Stimulated activated CD8-positive, alpha-beta memory T cell treated with anti-CD3 and anti-CD28 coated beads, Interleukin-12 subunit alpha, Interleukin-12 subunit beta, amount 100 ng/mL, for 24 hours (primary cell): ENCODE measurements around the gene PTBP1.
"Not testable (repeated sequence)": the region's sequence is repeated elsewhere in the genome, so short reads cannot be mapped to it uniquely, and the experiment has no call there.

ENCODE experiments used
- DNase-seq: peaks from one replicate; pipeline ENCODE4 v3.0.0-alpha.2; 2020; ENCODE audit errors: extremely low read depth

The PTBP1 gene

GRCh38 chr19:853614-854220 is 56.5 kb downstream of the PTBP1 start:
- not testable (repeated sequence) for DNase-seq

DNA sequence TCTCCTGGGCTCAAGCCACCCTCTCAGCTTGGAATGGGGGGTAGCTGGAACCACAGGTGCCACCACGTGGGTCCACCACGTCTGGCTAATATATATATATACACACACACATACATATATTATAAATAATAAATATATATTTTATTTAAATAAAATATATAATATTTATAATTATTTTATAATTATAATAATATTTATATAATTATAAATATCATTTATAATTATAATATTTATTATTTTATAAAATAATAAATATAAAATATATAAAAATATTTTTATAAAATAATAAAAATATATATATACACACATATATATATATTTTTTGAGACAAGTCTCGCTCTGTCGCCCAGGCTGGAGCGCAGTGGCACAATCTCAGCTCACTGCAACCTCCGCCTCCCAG is 57.3 kb downstream of the PTBP1 start:
- DNase-seq: no peak

GRCh38 chr19:855142-855541 is 57.9 kb downstream of the PTBP1 start:
- no peak for DNase-seq

DNA sequence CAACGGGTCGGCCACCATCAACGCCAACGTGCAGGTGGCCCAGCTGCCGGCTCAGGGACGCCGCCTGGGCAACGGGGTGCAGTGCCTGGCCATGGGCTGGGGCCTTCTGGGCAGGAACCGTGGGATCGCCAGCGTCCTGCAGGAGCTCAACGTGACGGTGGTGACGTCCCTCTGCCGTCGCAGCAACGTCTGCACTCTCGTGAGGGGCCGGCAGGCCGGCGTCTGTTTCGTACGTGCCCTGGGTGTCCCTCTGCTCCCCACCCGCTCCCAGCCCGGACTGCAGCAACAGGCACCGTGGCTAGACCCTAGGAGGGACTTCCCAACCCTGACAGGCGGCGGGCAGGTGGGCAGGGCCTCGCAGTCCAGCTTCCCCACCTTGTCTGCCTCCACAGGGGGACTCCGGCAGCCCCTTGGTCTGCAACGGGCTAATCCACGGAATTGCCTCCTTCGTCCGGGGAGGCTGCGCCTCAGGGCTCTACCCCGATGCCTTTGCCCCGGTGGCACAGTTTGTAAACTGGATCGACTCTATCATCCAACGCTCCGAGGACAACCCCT is 58.4 kb downstream of the PTBP1 start:
- DNase-seq: no peak

- no peak for DNase-seq
Observed at GRCh38 chr19:858284-858683, 61.0 kb downstream of the PTBP1 start.

DNA sequence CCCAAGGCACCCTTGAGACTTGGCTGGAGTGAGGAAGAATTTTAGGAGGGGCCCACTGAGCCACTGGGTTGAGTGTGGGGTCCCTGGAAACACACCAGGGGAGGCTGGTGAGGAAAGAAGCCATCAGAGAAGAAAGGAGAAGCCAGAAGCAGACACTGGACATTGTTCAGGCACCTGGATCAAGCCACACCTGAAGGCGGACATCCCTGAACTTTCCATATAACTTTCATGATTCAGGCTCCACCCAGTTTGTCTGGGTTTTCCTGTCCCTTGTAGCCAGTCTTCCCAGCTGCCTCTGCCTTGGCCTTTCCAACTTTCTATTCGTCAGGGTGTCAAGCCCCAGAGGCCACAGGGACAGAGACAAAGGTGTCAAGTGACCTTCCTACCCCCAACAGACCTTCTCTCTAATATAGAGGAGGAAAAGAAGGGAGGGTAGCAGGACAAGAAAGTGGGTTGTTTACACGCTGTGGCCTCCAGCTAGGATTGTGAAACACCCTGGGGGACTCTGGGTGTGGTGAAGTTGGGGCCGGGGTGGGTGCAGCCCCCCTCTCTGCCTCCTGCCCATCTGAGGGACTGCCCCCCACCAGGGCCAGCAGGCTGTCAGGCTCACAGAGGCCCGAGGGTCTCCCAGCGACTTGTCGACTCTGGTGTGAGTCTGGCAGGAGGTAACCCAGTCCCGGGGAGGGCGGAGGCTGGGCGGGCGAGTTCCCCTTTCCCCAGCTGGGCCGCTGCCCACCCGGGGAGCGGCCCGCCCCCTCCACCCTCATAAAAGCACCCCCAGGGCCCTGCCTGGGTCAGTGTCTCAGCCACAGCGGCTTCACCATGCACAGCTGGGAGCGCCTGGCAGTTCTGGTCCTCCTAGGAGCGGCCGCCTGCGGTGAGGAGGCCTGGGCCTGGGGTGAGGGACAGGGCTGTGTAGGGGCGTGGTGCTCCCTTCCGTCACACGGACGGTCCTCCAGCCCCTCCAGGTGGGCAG is 61.9 kb downstream of the PTBP1 start, which contains the start of gene CFD:
CFD (plus strand) TSS at position 797 of the 976 bp plus-strand sequence; CDS start at position 823, 26 bp downstream.
- DNase-seq: no peak

DNA sequence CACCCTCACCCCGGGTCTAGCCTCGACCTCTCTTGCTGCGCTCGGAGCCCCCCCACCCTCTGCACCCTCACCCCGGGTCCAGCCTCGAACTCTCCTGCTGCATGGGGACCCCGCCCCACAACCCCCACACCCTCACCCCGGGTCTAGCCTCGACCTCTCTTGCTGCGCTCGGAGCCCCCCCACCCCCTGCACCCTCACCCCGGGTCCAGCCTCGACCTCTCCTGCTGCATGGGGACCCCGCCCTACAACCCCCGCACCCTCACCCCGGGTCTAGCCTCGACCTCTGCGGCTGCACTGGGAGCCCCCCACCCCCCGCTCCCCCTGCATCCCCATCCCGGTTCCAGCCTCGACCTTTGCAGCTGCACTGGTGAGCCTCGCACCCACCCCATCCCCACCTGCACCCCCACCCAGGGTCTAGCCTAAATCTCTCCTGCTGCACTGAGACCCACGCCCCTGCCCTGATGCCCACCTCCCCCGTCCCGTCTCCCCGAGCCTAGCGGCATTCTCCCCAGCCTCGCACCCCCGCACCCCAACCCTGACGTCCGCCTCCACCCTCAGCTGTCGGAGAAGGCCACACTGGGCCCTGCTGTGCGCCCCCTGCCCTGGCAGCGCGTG is 64.0 kb downstream of the PTBP1 start:
- no peak for DNase-seq
